Pancreas (tissue), 10 donors: Measurements from ENCODE around the gene RASAL3. TPM values are rescaled to one million over a fixed set of nuclear protein-coding genes. Genes with fewer than 3 reads are reported as not detected.

ENCODE experiments used
- ATAC-seq, 4 donors: fragments of 200-7000 bp; cut with Tn5 transposase; one replicate each; pipeline versions ENCODE4 v1.8.0 to v1.9.1; 2020; ENCODE audit warnings: mild to moderate bottlenecking in 4 of 4, moderate library complexity in 4 of 4
- DNase-seq, 6 donors: peaks; one replicate each; pipeline ENCODE4 v3.0.0-alpha.2; 2020
- FAIRE-seq: peaks from 2 replicates; lab custom pipeline; 2012; peaks lifted over from hg19 to GRCh38; lab: Jason Lieb, UNC
- H3K27ac ChIP-seq, 4 donors: fragments of 200-600 bp; sonication (generic); 1 replicate in 3 of 4; 2 replicates in 1 of 4; pipeline versions ENCODE4 v1.5.0 to v1.8.0; 2020
- H3K27me3 ChIP-seq, 4 donors: fragments of 200-600 bp; one replicate each; pipeline ENCODE4 v1.8.0; 2021
- H3K36me3 ChIP-seq, 3 donors: fragments of 200-600 bp; sonication (generic) in 1 of 3; one replicate each; pipeline versions ENCODE4 v1.5.0 to v1.8.0; 2020 to 2021
- H3K4me1 ChIP-seq, 3 donors: fragments of 200-600 bp; one replicate each; pipeline ENCODE4 v1.8.0; 2021
- H3K4me3 ChIP-seq, 4 donors: fragments of 200-600 bp; sonication (generic) in 2 of 4; one replicate each; pipeline versions ENCODE4 v1.5.0 to v1.8.0; 2020 to 2021
- H3K9me3 ChIP-seq, 4 donors: fragments of 200-600 bp; one replicate each; pipeline ENCODE4 v1.8.0; 2021
- WGBS, 2 donors: extraction: QIAGEN DNeasy Blood & Tissue Kit; methylation state at CpG; one replicate each; pipeline ENCODE4 v1.1.7; 2013; 5-methylcytosine and 5-hydroxymethylcytosine counted together
- intact Hi-C, 3 donors: fragments of 100-400 bp; cut with DNase I; formaldehyde crosslinking; loops; one replicate each; pipeline versions ENCODE4 v1.11.1 to v1.14.2; 2022
- polyA plus RNA-seq, 2 donors: library from polyadenylated mRNA; stranded (reverse); fragments of 200-250 nt; gene quantifications; one replicate each; pipeline ENCODE4 v1.2.3, GENCODE V29; 2013
- total RNA-seq, 6 donors: library from RNA; stranded (reverse); fragmentation: NEBNext Ultra II Directional in 4 of 6; extraction: Animal tissue kit (Norgen Biotek cat#: 25700) in 4 of 6; gene quantifications; one replicate each; pipeline versions ENCODE4 v1.2.1 to v1.2.4, GENCODE V29; 2021 to 2023
- TF ChIP-seq, protein P1 (sequence below), 4 donors: fragments of 200-600 bp; sonication (generic) in 3 of 4; IDR thresholded peaks; one replicate each; pipeline versions ENCODE4 v1.5.0 to v1.8.0; 2021; ENCODE audit warnings: antibody characterized with exemption in 4 of 4
- donor health status: healthy with polysubstance abuse.
- donor health status: DM: no; HTN: no; CAD: no; lungs with moderate emphysema.
- donor health status: DM: no; HTN: no; CAD: no.
- donor health status: control.
- donor health status: control.
- donor health status: Bipolar disorder and iron deficiency.
- donor health status: DM: yes; HTN: yes; CAD: no.
- donor health status: DM: no; HTN: no; CAD: no.
- donor health status: DM: no; HTN: no; CAD: no.
- donor health status: DM: yes; HTN: yes; CAD: no.

RASAL3 gene
- total and polyA plus RNA-seq, 8 donors = 0.83 to 7.5 (median 1.7) TPM

DNA sequence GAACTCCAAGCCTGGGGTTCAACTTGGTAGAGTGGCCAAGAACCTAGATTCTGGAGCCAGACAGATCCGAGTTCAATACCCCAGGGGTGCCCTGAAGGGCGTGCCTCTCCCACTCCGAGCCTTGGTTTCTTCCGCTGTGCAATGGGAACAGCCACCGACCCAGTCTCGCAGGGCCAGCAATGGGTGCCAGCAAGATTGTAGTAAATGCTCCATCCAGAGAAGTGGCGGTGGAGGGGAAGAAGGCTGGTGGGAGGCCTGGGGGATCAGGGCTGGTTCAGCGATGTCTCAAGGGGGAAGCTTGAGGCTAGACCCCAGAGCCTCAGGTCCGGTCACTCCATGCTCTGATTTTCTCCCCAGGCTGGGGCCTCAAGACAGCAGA, 19.1 kb downstream of the RASAL3 start:
- intact Hi-C loops = no loop called here
- no peaks in the 10 kb centered on the region for H3K27me3 ChIP-seq
- no peak overlapping the region for H3K4me3 ChIP-seq
- H3K36me3 ChIP-seq = no peaks in the 10 kb centered on the region
- 88 to 91% methylated on average over 9 of the region's 9 CpGs for WGBS, 2 donors
- FAIRE-seq (no peak), DNase-seq (no peak), ATAC-seq (no peak)
- TF ChIP-seq, protein P1, sequence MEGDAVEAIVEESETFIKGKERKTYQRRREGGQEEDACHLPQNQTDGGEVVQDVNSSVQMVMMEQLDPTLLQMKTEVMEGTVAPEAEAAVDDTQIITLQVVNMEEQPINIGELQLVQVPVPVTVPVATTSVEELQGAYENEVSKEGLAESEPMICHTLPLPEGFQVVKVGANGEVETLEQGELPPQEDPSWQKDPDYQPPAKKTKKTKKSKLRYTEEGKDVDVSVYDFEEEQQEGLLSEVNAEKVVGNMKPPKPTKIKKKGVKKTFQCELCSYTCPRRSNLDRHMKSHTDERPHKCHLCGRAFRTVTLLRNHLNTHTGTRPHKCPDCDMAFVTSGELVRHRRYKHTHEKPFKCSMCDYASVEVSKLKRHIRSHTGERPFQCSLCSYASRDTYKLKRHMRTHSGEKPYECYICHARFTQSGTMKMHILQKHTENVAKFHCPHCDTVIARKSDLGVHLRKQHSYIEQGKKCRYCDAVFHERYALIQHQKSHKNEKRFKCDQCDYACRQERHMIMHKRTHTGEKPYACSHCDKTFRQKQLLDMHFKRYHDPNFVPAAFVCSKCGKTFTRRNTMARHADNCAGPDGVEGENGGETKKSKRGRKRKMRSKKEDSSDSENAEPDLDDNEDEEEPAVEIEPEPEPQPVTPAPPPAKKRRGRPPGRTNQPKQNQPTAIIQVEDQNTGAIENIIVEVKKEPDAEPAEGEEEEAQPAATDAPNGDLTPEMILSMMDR (IDR thresholded peaks at IDR 0.05) = no peak
- no peak overlapping the region for H3K27ac ChIP-seq
- no peaks in the 10 kb centered on the region for H3K9me3 ChIP-seq
- H3K4me1 ChIP-seq = no peaks in the 10 kb centered on the region

GRCh38 chr19:15444505-15445226, 19.7 kb downstream of the RASAL3 start:
- no peaks in the 10 kb centered on the region for H3K27me3 ChIP-seq
- TF ChIP-seq, protein P1 (IDR thresholded peaks at IDR 0.05) = no peak
- intact Hi-C loops = no loop called here
- H3K9me3 ChIP-seq = no peaks in the 10 kb centered on the region
- H3K27ac ChIP-seq = no peak overlapping the region
- DNase-seq (peak in 1 of 6 donors; percentile 58), ATAC-seq (no peak), FAIRE-seq (no peak)
- no peak overlapping the region for H3K4me3 ChIP-seq
- 88 to 89% methylated on average over 15 of the region's 15 CpGs for WGBS, 2 donors
- no peaks in the 10 kb centered on the region for H3K4me1 ChIP-seq
- no peaks in the 10 kb centered on the region for H3K36me3 ChIP-seq

GRCh38 chr19:15443838-15444237, 20.5 kb downstream of the RASAL3 start:
- intact Hi-C loops = no loop called here
- no peak for ATAC-seq
- WGBS, 2 donors = 40 to 50% methylated on average over 10 of the region's 10 CpGs

GRCh38 chr19:15443325-15443724, 21.0 kb downstream of the RASAL3 start:
- no peaks in the 10 kb centered on the region for H3K36me3 ChIP-seq

More at GRCh38 chr19:15443838-15444237, 20.5 kb downstream of the RASAL3 start:
- Histone ChIP-seq H3K4me1 (no peaks in the 10 kb centered on the region), H3K36me3 (no peaks in the 10 kb centered on the region), H3K27ac (no peak overlapping the region), H3K9me3 (no peaks in the 10 kb centered on the region), H3K27me3 (no peaks in the 10 kb centered on the region), H3K4me3 (no peak overlapping the region)
- no peak for FAIRE-seq
- DNase-seq = peak in 1 of 6 donors; percentile 31
- TF ChIP-seq, protein P1 (IDR thresholded peaks at IDR 0.05) = no peak

More at GRCh38 chr19:15443325-15443724, 21.0 kb downstream of the RASAL3 start:
- Histone ChIP-seq H3K9me3 (no peaks in the 10 kb centered on the region), H3K4me1 (no peaks in the 10 kb centered on the region), H3K27ac (no peak overlapping the region), H3K27me3 (no peaks in the 10 kb centered on the region), H3K4me3 (no peak overlapping the region)
- WGBS, 2 donors = 87 to 100% methylated on average over 3 of the region's 3 CpGs
- TF ChIP-seq, protein P1 (IDR thresholded peaks at IDR 0.05) = no peak
- DNase-seq = no peak
- no peak for ATAC-seq
- FAIRE-seq = no peak
- intact Hi-C loops = no loop called here
